ENCODE measurements around the gene KCNG4.

KCNG4 gene

DNA sequence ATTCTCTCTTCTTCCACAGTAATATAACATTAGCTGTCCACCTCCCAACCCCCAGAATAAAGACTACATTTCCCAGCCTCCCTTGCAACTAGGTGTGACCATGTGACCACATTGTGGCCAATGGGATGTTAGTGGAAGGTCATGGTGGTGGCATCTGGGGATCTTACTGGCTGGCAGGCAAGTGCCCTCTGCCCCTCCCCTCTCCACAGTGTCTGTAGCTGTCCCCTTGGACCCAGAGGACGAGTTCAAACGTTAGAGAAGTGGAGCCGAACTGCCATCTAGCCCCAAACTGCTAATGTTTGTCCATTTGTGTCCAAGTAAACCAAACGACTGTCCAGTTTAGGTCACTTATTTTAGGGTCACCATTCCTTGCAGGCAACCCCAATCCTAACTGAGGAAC is 26.6 kb upstream of the KCNG4 start:
- no peak for DNase-seq (ENCODE audit: low read depth in 2 of 2, low spot score in 1 of 2)

GRCh38 chr16:84262939-84263338 is 23.1 kb upstream of the KCNG4 start:
- no peak for DNase-seq (ENCODE audit: low read depth in 2 of 2, low spot score in 1 of 2)

DNA sequence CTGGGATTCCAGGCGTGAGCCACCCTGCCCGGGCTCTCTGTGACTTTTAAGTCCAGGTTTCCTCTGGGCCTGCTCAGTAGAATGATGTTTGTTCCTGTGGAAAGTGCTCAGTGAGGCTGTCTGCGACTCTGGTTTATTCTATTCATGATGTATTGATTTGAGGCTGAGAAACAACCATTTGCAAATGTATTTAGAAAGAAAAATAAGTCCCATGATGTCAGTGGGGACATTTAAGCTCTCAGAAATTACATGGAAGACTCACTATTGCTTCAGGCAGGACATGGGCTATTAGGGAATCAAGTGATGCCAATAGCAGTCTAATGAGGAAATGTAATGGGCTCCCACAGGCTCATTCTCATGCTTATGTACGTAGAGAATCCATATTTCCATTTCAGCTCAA is 22.2 kb upstream of the KCNG4 start:
- DNase-seq (ENCODE audit: low read depth in 2 of 2, low spot score in 1 of 2), result no peak

DNA sequence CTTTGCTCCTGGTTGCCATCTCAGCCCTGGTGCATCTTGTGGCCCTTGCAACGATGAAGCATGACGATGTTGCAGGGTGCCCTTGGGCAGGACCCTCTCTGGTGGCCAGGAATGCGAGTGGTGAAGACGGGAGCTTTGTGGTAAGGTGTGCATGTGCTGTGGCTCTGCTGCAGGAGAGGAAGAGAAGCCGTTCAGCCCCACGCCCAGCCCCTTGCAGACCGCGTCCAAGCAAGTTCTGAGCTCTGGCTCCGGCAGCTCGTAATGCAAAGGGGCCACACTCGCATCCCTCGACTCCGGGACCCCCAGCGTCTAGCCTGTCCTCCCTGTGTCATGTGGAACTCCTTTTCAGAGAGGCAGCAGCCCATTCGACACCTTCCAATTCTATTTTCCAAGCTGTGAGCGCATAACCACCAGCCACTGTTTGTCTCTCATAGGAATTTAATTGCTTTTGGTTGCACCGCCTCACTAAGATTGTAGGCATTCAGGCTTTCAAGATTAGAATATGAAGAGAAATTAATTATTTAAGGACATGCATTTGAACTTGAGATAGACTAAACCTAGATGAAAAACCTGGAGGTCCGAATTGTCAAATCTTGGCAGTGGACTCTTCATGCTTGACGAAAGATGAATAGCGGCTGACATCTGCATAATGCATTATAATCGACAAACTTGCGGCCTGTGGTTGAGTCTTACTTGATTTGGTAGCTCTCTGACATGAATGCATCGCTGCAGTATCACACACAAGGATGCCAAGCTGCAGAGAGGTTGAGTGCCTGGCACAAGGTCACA is 21.1 kb upstream of the KCNG4 start:
- no peak for DNase-seq (ENCODE audit: low read depth in 2 of 2, low spot score in 1 of 2)

DNA sequence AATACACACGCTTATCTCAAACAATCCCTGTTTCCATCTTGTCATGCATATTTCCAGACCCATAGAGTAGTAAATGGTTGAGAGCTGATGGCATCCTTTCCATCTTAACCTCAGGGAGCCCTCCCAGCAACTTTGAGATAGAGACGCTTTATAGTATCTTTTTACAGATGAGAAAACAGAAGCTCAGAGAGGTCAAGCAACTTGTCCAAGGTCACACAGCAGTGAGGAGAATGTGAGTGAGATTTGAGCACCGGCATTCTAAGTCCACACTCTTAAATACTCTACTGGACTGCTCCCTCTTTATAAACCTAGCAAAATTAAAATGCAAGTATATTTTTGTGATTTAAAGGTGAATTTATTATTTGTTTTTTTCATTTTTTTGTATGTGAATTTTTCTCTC is 19.9 kb upstream of the KCNG4 start:
- DNase-seq (ENCODE audit: low read depth in 2 of 2, low spot score in 1 of 2), result no peak

GRCh38 chr16:84258266-84258665 is 18.5 kb upstream of the KCNG4 start:
- DNase-seq (ENCODE audit: low read depth in 2 of 2, low spot score in 1 of 2), result no peak

- no peak for DNase-seq (ENCODE audit: low read depth in 2 of 2, low spot score in 1 of 2)
Observed at GRCh38 chr16:84255050-84255810, 15.4 kb upstream of the KCNG4 start.

- no peak for DNase-seq (ENCODE audit: low read depth in 2 of 2, low spot score in 1 of 2)
Observed at GRCh38 chr16:84254062-84254461, 14.2 kb upstream of the KCNG4 start.

DNA sequence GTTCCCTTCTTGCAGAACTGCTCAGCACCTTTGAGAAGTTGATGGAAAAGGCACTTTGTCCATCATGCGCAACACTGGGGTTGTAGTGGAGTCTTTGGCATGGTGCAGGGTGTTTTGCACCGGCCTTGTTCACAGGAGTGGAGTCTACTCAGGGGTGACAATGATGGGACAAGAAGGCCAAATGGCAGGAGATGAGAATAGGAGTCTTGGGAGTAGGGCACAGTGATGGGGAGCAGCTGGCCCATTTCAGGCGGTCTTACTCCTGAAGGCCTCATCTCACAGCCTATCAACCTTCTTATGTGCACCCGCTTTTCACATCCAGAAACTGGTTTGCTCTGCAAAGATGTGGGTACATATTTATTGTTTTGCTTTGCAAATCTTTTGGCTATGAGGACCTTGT is 13.4 kb upstream of the KCNG4 start:
- DNase-seq (ENCODE audit: low read depth in 2 of 2, low spot score in 1 of 2), result no peak

DNA sequence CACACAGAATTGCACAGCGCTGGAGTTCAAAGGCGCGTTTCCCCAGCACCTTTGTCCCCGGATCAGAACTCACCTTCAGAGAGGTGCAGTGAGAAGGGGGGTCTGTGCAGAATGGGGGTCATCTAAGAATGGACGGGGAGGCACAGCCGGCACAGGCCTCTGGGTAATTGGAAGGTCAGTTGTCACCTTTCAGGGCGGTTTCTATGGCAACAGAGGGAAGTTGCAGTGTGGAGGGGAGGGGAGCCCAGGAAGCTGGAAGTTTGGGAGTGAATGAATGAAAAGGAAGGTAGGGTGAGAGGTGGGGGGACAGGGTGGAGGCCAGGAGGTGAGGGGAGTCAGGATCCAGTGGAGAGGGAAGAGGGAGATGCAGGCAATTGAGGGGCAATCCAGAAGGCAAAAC is 12.4 kb upstream of the KCNG4 start:
- DNase-seq (ENCODE audit: low read depth in 2 of 2, low spot score in 1 of 2), result no peak

- DNase-seq (ENCODE audit: low read depth in 2 of 2, low spot score in 1 of 2), result no peak
Observed at GRCh38 chr16:84247844-84248243, 8.0 kb upstream of the KCNG4 start.

- DNase-seq (ENCODE audit: low read depth in 2 of 2, low spot score in 1 of 2), result no peak
Observed at GRCh38 chr16:84247331-84247730, 7.5 kb upstream of the KCNG4 start.

- no peak for DNase-seq (ENCODE audit: low read depth in 2 of 2, low spot score in 1 of 2)
Observed at GRCh38 chr16:84246679-84247077, 6.9 kb upstream of the KCNG4 start.

GRCh38 chr16:84245956-84246678 is 6.3 kb upstream of the KCNG4 start:
- DNase-seq (ENCODE audit: low read depth in 2 of 2, low spot score in 1 of 2), result no peak

DNA sequence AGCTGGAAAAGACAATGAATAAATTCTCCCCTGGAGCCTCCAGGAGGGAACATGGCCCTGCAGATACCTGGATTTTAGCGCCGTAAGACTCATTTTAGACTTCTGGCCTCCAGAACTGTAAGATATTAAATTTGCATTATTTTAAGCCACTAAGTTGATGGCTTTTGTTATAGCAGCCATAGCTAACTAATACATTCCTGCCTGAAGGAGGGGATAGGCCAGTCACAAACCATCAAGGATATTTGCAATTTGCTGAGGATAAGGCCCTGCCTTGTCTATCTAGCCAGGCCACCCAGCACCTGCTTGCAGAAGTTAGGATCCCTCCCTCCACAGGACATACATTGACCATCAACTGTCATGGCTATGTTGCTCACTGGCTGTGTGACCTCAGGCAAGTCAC is 4.9 kb upstream of the KCNG4 start:
- no peak for DNase-seq (ENCODE audit: low read depth in 2 of 2, low spot score in 1 of 2)

DNA sequence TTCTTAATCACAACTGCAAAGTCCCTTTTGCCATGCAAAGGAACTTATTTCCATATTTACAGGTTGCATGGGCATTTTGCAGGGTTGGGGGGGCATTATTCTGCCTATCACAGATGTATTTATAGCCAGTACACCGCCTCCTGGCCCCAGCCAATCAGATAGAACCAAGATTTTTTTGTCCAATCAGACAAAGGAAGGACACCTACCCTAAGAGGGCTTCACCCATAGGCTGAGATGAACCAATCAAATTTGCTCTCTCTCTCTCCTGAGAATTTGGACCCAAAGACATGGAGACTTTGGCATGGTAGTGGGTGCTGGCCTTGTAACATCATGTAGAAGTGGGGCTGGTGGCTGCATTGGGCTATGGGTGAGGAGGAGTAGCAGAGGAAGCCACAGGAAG is 3.9 kb upstream of the KCNG4 start:
- DNase-seq (ENCODE audit: low read depth in 2 of 2, low spot score in 1 of 2), result no peak

GRCh38 chr16:84242839-84243238 is 3.0 kb upstream of the KCNG4 start:
- DNase-seq (ENCODE audit: low read depth in 2 of 2, low spot score in 1 of 2), result no peak

DNA sequence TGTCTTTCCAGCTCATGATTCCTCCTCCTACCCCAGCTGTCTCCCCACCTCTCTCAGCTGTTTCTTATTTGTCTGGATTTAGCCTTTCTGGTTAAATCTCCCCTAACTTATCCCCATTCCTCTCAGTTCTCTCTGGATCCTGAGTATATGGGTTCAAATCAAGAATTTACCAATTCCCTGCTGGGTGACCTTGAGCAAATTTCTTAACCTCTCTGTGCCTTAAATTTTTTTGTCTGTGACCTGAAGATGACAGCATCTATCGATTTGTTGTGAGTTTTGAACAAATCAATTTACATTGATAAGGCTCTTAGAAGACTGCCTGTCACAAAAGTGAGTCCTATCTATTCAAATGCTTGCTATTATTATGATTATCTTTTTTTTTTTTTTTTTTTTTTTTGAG is 2.0 kb upstream of the KCNG4 start:
- DNase-seq (ENCODE audit: low read depth in 2 of 2, low spot score in 1 of 2), result no peak

DNA sequence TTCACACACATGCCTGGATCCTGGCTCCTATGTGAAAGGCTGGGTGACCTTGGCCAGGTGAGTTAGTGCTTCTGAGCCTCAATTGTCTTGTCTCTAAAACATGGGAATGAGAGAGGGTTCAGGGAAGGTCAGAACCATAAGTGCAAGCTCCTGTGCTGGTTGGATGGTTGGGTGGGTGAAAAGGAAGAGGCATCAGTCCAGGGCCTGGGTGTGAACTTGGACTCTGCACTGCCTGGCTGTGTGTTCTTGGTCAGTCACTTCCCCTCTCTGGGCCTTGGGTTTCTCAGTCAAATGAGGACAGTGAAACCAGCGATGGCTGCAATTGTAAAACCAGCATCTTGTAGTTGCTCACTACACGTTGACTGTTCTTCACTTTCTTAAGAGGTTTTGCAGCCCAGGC is 643 bp upstream of the KCNG4 start:
- DNase-seq (ENCODE audit: low read depth in 2 of 2, low spot score in 1 of 2), result no peak

DNA sequence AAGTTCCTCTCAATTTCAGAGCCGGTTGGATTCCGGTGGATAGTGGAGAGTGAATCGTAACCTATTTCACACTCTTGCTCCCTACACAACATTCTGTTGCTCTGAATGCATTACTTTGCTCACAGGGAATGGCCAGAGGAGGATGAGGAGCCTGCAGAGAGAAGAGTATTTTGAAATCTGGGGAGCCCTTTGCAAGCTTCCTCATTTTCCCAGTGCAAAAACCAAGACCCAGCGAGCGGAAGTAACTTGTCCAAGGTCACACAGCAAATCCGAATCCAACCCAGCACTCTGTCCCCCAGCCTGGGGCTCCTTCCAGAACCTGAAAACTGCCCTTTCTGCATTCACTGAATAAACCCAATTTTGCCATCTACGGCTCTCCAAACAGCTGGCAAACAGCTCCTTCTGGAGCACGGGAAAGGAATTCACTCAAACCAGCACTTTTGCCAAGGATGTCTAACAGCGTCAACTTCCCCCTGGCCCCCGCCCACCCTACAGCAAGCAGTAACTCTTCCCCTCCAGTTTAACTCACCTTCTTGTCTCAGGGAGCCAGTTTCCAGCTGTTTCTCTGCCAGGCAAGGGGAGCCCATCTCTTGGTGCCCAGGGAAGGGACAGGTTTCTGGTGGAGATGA is 557 bp downstream of the KCNG4 start:
- DNase-seq (ENCODE audit: low read depth in 2 of 2, low spot score in 1 of 2), result no peak

DNA sequence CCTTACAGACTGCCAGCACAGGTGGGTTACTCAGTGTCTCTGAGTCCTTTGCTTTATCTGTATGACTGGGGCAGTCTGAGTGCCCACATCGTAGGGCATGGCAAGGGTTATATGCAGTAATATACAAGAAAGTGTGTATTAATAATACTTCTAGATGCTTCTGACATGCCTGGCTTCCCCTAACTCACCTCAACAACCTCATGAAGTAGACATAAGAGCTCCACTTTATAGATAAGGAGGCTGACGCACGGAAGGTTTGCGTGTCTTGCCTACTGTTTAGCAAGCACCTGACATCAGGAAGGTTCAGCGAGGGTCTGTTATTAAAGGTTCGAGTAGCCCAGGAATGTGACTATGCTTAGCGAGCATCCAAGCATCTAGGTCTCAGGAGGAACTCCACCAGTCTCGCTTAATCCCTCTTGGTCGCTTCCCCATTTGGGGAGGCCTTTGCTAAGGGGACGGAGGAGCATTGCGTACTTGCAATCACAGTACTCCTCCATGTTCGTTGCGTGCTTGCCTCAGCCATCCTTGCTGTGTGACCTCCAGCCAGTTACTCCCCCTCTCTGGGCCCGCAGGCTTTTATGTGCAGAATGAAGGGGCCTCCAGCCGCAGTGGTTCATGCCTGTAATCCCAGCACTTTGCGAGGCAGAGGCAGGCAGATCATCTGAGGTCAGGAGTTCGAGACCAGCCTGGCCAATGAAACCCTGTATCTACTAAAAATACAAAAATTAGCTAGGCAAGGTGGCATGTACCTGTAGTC is 1.6 kb downstream of the KCNG4 start:
- no peak for DNase-seq (ENCODE audit: low read depth in 2 of 2, low spot score in 1 of 2)
